ENCODE results near the gene GCK. TPM values are rescaled to one million over a fixed set of nuclear protein-coding genes. Genes with fewer than 3 reads are reported as not detected.
A peak's percentile ranks its signal among the peaks of the same experiment; 100 is the strongest.

GCK gene
- total and polyA plus RNA-seq, 2 of the 13 experiments (the other 11 are each of a cell fraction or from before 2014, with no cell fraction given) = not detected

- TF ChIP-seq CSRNP1 (CRISPR knock-in tag; IDR thresholded peaks at IDR 0.05) (no peak), ZNF570 (CRISPR knock-in tag; IDR thresholded peaks at IDR 0.05; ENCODE audit: borderline replicate concordance) (no peak), DBP (CRISPR knock-in tag; IDR thresholded peaks at IDR 0.05; ENCODE audit: not compliant biosample characterization) (no peak), ZFY (CRISPR knock-in tag; IDR thresholded peaks at IDR 0.05) (peak; percentile 87), REXO4 (CRISPR knock-in tag; IDR thresholded peaks at IDR 0.05; ENCODE audit: borderline replicate concordance) (no peak), ETV6 (CRISPR knock-in tag; conservative IDR thresholded peaks at IDR 0.05) (peak; percentile 23; the same call in 1 of the 2 replicates), ZNF142 (CRISPR knock-in tag; IDR thresholded peaks at IDR 0.05) (peak; percentile 58), HNRNPK (IDR thresholded peaks at IDR 0.05; ENCODE audit: low read depth, low read length, poor library complexity, severe bottlenecking) (peak; percentile 61), ZNF709 (CRISPR knock-in tag; IDR thresholded peaks at IDR 0.05) (no peak), SKIL (CRISPR knock-in tag; IDR thresholded peaks at IDR 0.05; ENCODE audit: borderline replicate concordance) (no peak), ZNF235 (CRISPR knock-in tag; IDR thresholded peaks at IDR 0.05; ENCODE audit: borderline replicate concordance) (no peak), TBL1XR1 (IDR thresholded peaks at IDR 0.05; ENCODE audit: borderline replicate concordance, low read length, partially characterized antibody) (peak; percentile 71), NFIB (CRISPR knock-in tag; IDR thresholded peaks at IDR 0.05; ENCODE audit: borderline replicate concordance) (no peak), AGO2 (optimal IDR thresholded peaks at IDR 0.05; ENCODE audit: low read depth, low read length) (peak; percentile 45), FOXM1 (CRISPR knock-in tag; IDR thresholded peaks at IDR 0.05) (no peak), NFKBIZ (CRISPR knock-in tag; IDR thresholded peaks at IDR 0.05) (no peak), CERS6 (CRISPR knock-in tag; IDR thresholded peaks at IDR 0.05) (no peak)
These were observed 11.6 kb upstream of the GCK start, which contains the start of gene YKT6 (continued) for GRCh38 chr7:44200699-44201461.

All from HepG2 (cell line).